Posterior vena cava (tissue), 2 donors: ENCODE data around the gene ENOX1. TPM values are rescaled to one million over a fixed set of nuclear protein-coding genes. Genes with fewer than 3 reads are reported as not detected.

Source experiments
- DNase-seq: peaks from one replicate; pipeline ENCODE4 v3.0.0-alpha.2; 2020; ENCODE audit warnings: low spot score
- intact Hi-C, 2 donors: fragments of 100-400 bp; cut with DNase I; formaldehyde crosslinking; loops; one replicate each; pipeline versions ENCODE4 v1.14.1 to v1.14.2; 2022 to 2023
- total RNA-seq, 2 donors: library from RNA; stranded (reverse); fragmentation: NEBNext Ultra II Directional; extraction: Animal tissue kit (Norgen Biotek cat#: 25700); gene quantifications; one replicate each; pipeline ENCODE4 v1.2.1, GENCODE V29; 2021
- donor health status: DM: yes; HTN: yes; CAD: no.
- donor health status: DM: yes; HTN: yes; CAD: no.

Gene ENOX1
- total RNA-seq, 2 donors from 2014 or later = 2.7 to 5.3 TPM

GRCh38 chr13:43688227-43688907, 98.4 kb downstream of the ENOX1 start:
- intact Hi-C loops = loop anchor here in 1 of 2 donors (10.0 kb wide), 1 partner anchor 134 kb away; no protein-coding TSS in a partner anchor
- DNase-seq = no peak

- intact Hi-C loops = loop anchor here in 1 of 2 donors (10.0 kb wide), 1 partner anchor 132 kb away; no protein-coding TSS in a partner anchor
Measured at GRCh38 chr13:43687038-43687437, 99.7 kb downstream of the ENOX1 start.

DNA sequence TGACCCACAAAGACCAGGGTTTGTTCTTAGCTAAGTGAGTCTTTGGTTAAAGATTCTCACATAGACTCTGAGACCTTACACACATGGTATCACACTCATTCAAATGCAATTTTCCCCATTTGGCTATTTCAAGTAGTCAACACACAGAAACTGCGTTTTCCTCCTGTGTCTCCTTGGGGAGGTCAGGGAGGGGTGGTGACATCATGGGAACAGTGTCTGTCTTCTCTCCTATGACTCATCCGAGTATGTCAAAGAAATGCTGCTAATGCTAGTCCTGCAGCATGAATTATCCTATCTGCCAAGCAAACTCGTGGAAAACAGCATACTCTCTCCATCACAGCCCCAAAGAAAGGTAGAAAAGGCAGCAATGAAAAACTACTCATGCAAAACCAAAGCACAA, 100.2 kb downstream of the ENOX1 start:
- intact Hi-C loops = loop anchor here in 1 of 2 donors (10.0 kb wide), 1 partner anchor 132 kb away; no protein-coding TSS in a partner anchor
- DNase-seq = no peak

More at GRCh38 chr13:43687038-43687437, 99.7 kb downstream of the ENOX1 start:
- DNase-seq = no peak

- intact Hi-C loops = loop anchor here in 1 of 2 donors (10.0 kb wide), 1 partner anchor 130 kb away; no protein-coding TSS in a partner anchor
- DNase-seq = no peak
Measured at GRCh38 chr13:43684963-43685725, 101.6 kb downstream of the ENOX1 start.

DNA sequence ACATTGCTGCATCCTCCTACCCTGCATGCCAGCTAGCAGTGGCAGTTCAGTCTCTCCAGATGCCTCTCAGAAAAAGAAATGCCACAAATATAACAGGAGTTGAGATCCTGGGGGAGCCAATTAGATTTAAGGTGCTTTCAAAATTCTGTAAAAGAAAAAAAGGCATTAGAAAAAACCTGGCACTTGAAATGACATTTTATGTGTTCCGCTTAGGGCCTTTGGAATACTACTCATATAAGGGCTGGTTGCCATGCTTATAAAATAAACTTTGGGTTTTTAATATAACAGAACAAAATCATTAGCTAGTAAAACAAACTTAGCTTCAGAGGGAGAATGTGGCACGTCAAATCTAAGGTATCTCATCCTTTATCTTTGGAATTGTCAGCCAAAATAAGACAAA, 104.1 kb downstream of the ENOX1 start:
- no peak for DNase-seq
- intact Hi-C loops = loop anchor here in 1 of 2 donors (10.0 kb wide), 1 partner anchor 128 kb away; no protein-coding TSS in a partner anchor

DNA sequence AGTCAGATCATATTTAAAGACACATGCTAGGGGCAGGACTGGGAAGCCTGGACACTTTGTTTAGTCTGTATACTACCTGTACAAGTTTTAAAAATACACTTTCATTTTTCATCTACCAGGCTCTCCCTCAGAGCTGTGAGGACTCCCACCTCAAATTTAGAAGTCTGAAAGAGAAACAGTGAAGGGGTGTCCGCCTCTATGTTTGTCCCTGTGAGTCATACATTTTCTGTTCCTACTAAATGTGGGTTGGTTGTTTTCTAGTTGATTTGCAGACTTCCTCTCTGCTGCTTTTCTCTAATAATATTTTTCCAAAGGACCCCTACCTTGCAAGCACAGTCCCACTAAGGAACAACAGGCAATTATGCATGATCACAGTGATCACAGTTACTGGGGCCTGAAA, 110.5 kb downstream of the ENOX1 start:
- intact Hi-C loops = no loop called here
- no peak for DNase-seq

DNA sequence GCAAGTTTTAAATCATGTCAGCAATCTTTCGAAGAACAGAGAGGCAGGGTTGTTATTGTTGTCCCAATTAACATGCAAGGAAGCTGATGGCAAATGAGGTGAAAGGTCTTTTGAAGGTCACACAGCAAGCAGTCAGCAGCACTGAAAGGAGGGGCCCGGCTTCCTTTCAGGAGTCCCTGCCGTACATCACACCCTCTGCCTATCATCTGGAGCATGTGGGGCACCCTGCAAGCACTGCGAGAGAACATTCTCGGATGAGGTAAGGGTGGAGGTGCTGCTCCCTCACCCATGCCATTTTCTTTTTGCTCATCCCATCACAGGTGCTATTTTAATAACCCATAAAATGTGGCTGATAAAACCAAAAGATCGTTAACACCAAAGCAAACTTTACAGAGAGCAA, 111.2 kb downstream of the ENOX1 start:
- intact Hi-C loops = no loop called here
- DNase-seq = no peak

GRCh38 chr13:43669964-43670363, 116.8 kb downstream of the ENOX1 start:
- intact Hi-C loops = no loop called here
- DNase-seq = no peak

DNA sequence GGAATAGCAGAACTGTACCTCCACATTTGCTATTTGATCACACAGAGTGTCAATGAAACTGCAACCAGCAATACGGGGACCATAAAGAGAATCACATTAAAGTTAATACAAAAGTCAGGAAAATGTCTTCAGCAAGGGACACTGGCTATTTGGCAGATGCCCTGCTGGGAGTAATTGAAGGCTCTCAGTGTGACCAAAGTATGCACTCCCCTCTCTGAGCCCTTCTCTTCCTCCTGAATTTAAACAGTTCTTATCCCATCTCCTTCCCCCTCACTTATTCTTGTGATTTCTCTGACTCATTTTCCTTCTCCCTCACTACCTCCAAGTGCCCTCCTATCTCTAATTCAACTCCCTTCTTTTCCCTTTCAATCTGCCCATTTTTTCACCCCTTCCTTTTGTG, 117.7 kb downstream of the ENOX1 start:
- intact Hi-C loops = no loop called here
- DNase-seq = no peak

- DNase-seq = no peak
Measured at GRCh38 chr13:43666403-43666802, 120.4 kb downstream of the ENOX1 start.

DNA sequence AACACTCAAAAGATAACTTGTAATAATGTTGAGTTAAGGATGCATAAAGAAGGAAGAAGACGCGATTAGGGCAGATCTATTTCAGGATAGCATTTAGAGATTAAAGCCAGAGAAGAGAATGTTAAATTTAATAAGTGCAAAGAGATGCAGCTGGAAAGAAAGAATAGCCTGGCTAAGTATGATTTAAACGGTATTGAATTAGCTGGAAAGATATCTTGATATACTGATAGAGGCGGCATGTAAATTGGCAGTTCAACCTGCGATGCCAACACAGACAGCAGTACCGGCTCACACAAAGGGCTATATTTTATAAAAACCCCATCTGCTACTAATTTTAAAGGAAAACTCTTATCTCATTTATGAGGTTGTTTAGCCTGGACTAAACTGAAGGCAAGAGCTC, 121.4 kb downstream of the ENOX1 start:
- no peak for DNase-seq
- intact Hi-C loops = no loop called here

More at GRCh38 chr13:43666403-43666802, 120.4 kb downstream of the ENOX1 start:
- intact Hi-C loops = no loop called here

DNA sequence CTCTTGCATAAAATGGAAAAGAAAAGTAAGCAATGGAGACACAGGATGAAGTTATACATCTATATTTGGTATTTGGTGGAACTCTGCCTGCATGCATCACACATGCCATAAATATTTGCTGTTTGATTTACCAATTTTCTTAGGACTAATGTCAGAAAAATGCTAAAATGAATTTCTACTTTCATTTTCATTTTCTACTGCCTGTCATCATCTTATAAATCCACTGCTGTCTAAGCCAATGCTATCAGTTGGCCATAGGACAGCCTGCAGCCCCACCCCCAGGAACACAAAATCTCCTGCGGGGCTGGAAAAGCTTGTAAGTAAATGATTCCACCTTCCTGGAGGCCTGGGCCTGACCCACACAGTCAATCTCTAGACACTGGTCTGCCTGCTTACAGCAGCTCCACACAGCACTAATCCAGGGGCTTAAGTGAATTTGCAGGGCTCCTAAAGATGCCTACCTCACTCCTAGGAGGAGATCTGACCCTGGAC, 122.0 kb downstream of the ENOX1 start:
- no peak for DNase-seq
- intact Hi-C loops = no loop called here

GRCh38 chr13:43663474-43664090, 123.2 kb downstream of the ENOX1 start:
- intact Hi-C loops = no loop called here
- no peak for DNase-seq

- DNase-seq = no peak
- intact Hi-C loops = no loop called here
Measured at GRCh38 chr13:43662976-43663375, 123.8 kb downstream of the ENOX1 start.

DNA sequence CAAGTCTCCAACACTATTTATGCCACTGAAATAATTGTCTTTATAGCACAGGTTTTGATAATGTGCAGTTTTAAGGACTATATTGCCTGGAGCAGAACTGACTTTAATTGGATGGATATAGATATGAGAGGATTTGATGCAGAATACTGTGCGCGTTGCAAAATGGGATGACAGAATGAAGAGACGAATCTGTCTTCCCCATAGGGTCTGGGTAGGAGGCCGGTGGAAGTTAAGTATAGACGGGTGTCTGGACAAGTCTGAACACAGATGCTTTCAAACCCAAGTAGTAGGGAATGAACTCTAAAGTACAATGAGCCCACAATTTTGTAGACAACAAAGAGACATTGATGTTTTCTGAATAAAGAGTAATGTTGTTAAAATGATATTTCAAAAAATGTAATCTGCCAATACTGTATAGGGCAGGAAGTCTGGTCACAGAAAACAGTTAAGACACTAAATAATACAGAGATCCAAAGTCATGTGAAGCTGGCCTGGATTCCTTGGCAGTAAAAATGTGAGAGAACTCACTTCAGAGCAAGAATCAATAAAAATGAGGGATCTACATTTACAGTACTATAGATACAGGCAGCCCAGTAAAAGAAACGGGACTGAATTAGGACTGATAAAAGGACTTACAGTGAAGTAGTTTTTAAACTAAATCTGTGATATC, 125.5 kb downstream of the ENOX1 start:
- no peak for DNase-seq
- intact Hi-C loops = no loop called here

DNA sequence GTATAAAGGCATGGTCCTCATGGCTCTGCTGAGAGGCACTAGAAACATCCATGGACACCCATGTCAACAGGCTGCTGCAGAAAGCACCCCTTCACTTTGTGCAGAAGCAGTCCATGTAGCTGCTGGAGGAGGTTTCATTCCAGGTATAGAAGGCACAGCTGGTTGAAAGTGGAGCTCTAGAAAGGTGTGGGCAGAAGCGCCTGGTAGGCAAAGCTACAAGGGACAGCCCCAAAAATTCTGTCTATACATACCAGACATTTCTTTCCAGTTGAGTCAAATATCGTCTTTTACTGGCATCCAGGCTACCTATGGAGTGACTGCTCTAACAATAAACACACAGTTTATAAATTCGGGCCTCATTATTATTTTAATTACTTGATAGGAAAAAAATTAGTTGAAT, 129.3 kb downstream of the ENOX1 start:
- no peak for DNase-seq
- intact Hi-C loops = no loop called here

- no peak for DNase-seq
- intact Hi-C loops = no loop called here
Measured at GRCh38 chr13:43653980-43654379, 132.8 kb downstream of the ENOX1 start.

DNA sequence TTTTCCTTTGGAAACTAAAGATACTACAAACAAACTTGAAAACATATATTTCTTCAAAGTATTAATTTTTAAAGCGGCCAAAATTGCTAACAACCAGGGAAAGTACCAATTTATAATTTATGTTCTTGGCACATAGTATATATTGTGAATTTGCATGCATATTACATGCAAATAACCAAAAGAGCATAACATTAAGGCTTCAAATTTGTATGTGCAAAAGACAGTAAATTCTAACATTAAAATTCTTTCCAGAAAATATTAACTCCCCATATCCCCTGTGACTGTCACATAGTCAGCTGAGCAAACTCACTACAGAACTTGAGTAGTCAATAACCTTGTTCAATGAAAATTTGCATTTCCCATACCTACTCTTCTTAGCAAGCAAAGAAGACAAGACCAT, 133.4 kb downstream of the ENOX1 start:
- DNase-seq = no peak
- intact Hi-C loops = no loop called here

- intact Hi-C loops = no loop called here
- DNase-seq = no peak
Measured at GRCh38 chr13:43652760-43653159, 134.0 kb downstream of the ENOX1 start.
